Measurements from ENCODE around the gene ANKMY1.

ANKMY1 gene

GRCh38 chr2:240464514-240465241 lies 93.1 kb downstream of the ANKMY1 start:
- Histone ChIP-seq H3K27me3 (ENCODE audit: control insufficient read depth in 1 of 2, insufficient read depth in 2 of 2, low read length in 2 of 2) (no peaks in the 10 kb centered on the region), H3K27ac (ENCODE audit: low read depth, low read length) (no peak overlapping the region), H3K4me3 (ENCODE audit: low read depth in 1 of 2, low read length in 2 of 2) (no peak overlapping the region), H3K4me1 (ENCODE audit: control insufficient read depth in 1 of 2, insufficient read depth in 2 of 2, low read length in 2 of 2) (no peaks in the 10 kb centered on the region), H3K9ac (ENCODE audit: low read depth in 1 of 2, low read length in 2 of 2) (no peak overlapping the region), H3K36me3 (ENCODE audit: control insufficient read depth in 1 of 2, insufficient read depth in 2 of 2, low read length in 2 of 2) (peaks cover 0 to 9% of the 10 kb centered on the region in 2 donors), H3K9me3 (ENCODE audit: control insufficient read depth in 1 of 2, low read length in 2 of 2) (no peaks in the 10 kb centered on the region)

- no peaks in the 10 kb centered on the region for H3K27me3 ChIP-seq (ENCODE audit: control insufficient read depth in 1 of 2, insufficient read depth in 2 of 2, low read length in 2 of 2)
- no peak overlapping the region for H3K27ac ChIP-seq (ENCODE audit: low read depth, low read length)
- no peaks in the 10 kb centered on the region for H3K9me3 ChIP-seq (ENCODE audit: control insufficient read depth in 1 of 2, low read length in 2 of 2)
- H3K36me3 ChIP-seq (ENCODE audit: control insufficient read depth in 1 of 2, insufficient read depth in 2 of 2, low read length in 2 of 2), result peaks cover 0 to 8% of the 10 kb centered on the region in 2 donors
- H3K4me1 ChIP-seq (ENCODE audit: control insufficient read depth in 1 of 2, insufficient read depth in 2 of 2, low read length in 2 of 2), result no peaks in the 10 kb centered on the region
- no peak overlapping the region for H3K9ac ChIP-seq (ENCODE audit: low read depth in 1 of 2, low read length in 2 of 2)
- H3K4me3 ChIP-seq (ENCODE audit: low read depth in 1 of 2, low read length in 2 of 2), result no peak overlapping the region
These were observed 93.8 kb downstream of the ANKMY1 start for GRCh38 chr2:240463866-240464481.

- no peak overlapping the region for H3K27ac ChIP-seq (ENCODE audit: low read depth, low read length)
- H3K4me3 ChIP-seq (ENCODE audit: low read depth in 1 of 2, low read length in 2 of 2), result no peak overlapping the region
- H3K4me1 ChIP-seq (ENCODE audit: control insufficient read depth in 1 of 2, insufficient read depth in 2 of 2, low read length in 2 of 2), result no peaks in the 10 kb centered on the region
- no peaks in the 10 kb centered on the region for H3K27me3 ChIP-seq (ENCODE audit: control insufficient read depth in 1 of 2, insufficient read depth in 2 of 2, low read length in 2 of 2)
- H3K36me3 ChIP-seq (ENCODE audit: control insufficient read depth in 1 of 2, insufficient read depth in 2 of 2, low read length in 2 of 2), result peaks cover 0 to 8% of the 10 kb centered on the region in 2 donors
- no peak overlapping the region for H3K9ac ChIP-seq (ENCODE audit: low read depth in 1 of 2, low read length in 2 of 2)
- H3K9me3 ChIP-seq (ENCODE audit: control insufficient read depth in 1 of 2, low read length in 2 of 2), result no peaks in the 10 kb centered on the region
These were observed 94.4 kb downstream of the ANKMY1 start for GRCh38 chr2:240463274-240463865.

- no peak overlapping the region for H3K4me3 ChIP-seq (ENCODE audit: low read depth in 1 of 2, low read length in 2 of 2)
- no peaks in the 10 kb centered on the region for H3K9me3 ChIP-seq (ENCODE audit: control insufficient read depth in 1 of 2, low read length in 2 of 2)
- no peaks in the 10 kb centered on the region for H3K27me3 ChIP-seq (ENCODE audit: control insufficient read depth in 1 of 2, insufficient read depth in 2 of 2, low read length in 2 of 2)
- no peaks in the 10 kb centered on the region for H3K4me1 ChIP-seq (ENCODE audit: control insufficient read depth in 1 of 2, insufficient read depth in 2 of 2, low read length in 2 of 2)
- H3K27ac ChIP-seq (ENCODE audit: low read depth, low read length), result no peak overlapping the region
- peaks cover 0 to 8% of the 10 kb centered on the region in 2 donors for H3K36me3 ChIP-seq (ENCODE audit: control insufficient read depth in 1 of 2, insufficient read depth in 2 of 2, low read length in 2 of 2)
- no peak overlapping the region for H3K9ac ChIP-seq (ENCODE audit: low read depth in 1 of 2, low read length in 2 of 2)
These were observed 95.0 kb downstream of the ANKMY1 start for GRCh38 chr2:240462707-240463273.

GRCh38 chr2:240462073-240462706 lies 95.6 kb downstream of the ANKMY1 start:
- H3K9me3 ChIP-seq (ENCODE audit: control insufficient read depth in 1 of 2, low read length in 2 of 2), result no peaks in the 10 kb centered on the region
- no peak overlapping the region for H3K9ac ChIP-seq (ENCODE audit: low read depth in 1 of 2, low read length in 2 of 2)
- peaks cover 0 to 8% of the 10 kb centered on the region in 2 donors for H3K36me3 ChIP-seq (ENCODE audit: control insufficient read depth in 1 of 2, insufficient read depth in 2 of 2, low read length in 2 of 2)
- H3K4me1 ChIP-seq (ENCODE audit: control insufficient read depth in 1 of 2, insufficient read depth in 2 of 2, low read length in 2 of 2), result no peaks in the 10 kb centered on the region
- no peak overlapping the region for H3K27ac ChIP-seq (ENCODE audit: low read depth, low read length)
- peaks cover 0 to under 1% of the 10 kb centered on the region in 2 donors for H3K27me3 ChIP-seq (ENCODE audit: control insufficient read depth in 1 of 2, insufficient read depth in 2 of 2, low read length in 2 of 2)
- H3K4me3 ChIP-seq (ENCODE audit: low read depth in 1 of 2, low read length in 2 of 2), result no peak overlapping the region

GRCh38 chr2:240461471-240462072 lies 96.2 kb downstream of the ANKMY1 start:
- Histone ChIP-seq H3K9ac (ENCODE audit: low read depth in 1 of 2, low read length in 2 of 2) (no peak overlapping the region), H3K27me3 (ENCODE audit: control insufficient read depth in 1 of 2, insufficient read depth in 2 of 2, low read length in 2 of 2) (peaks cover 5 to 6% of the 10 kb centered on the region in 2 donors), H3K36me3 (ENCODE audit: control insufficient read depth in 1 of 2, insufficient read depth in 2 of 2, low read length in 2 of 2) (peaks cover 0 to 8% of the 10 kb centered on the region in 2 donors)

GRCh38 chr2:240460781-240461431 lies 96.9 kb downstream of the ANKMY1 start:
- Histone ChIP-seq H3K9ac (ENCODE audit: low read depth in 1 of 2, low read length in 2 of 2) (no peak overlapping the region), H3K4me3 (ENCODE audit: low read depth in 1 of 2, low read length in 2 of 2) (no peak overlapping the region), H3K27ac (ENCODE audit: low read depth, low read length) (no peak overlapping the region), H3K4me1 (ENCODE audit: control insufficient read depth in 1 of 2, insufficient read depth in 2 of 2, low read length in 2 of 2) (no peaks in the 10 kb centered on the region), H3K27me3 (ENCODE audit: control insufficient read depth in 1 of 2, insufficient read depth in 2 of 2, low read length in 2 of 2) (peaks cover 10 to 11% of the 10 kb centered on the region in 2 donors), H3K9me3 (ENCODE audit: control insufficient read depth in 1 of 2, low read length in 2 of 2) (no peaks in the 10 kb centered on the region), H3K36me3 (ENCODE audit: control insufficient read depth in 1 of 2, insufficient read depth in 2 of 2, low read length in 2 of 2) (peaks cover 0 to 8% of the 10 kb centered on the region in 2 donors)

More at GRCh38 chr2:240461471-240462072, 96.2 kb downstream of the ANKMY1 start:
- no peaks in the 10 kb centered on the region for H3K9me3 ChIP-seq (ENCODE audit: control insufficient read depth in 1 of 2, low read length in 2 of 2)
- H3K4me3 ChIP-seq (ENCODE audit: low read depth in 1 of 2, low read length in 2 of 2), result no peak overlapping the region
- H3K4me1 ChIP-seq (ENCODE audit: control insufficient read depth in 1 of 2, insufficient read depth in 2 of 2, low read length in 2 of 2), result no peaks in the 10 kb centered on the region
- no peak overlapping the region for H3K27ac ChIP-seq (ENCODE audit: low read depth, low read length)

GRCh38 chr2:240460253-240460711 lies 97.5 kb downstream of the ANKMY1 start:
- H3K4me1 ChIP-seq (ENCODE audit: control insufficient read depth in 1 of 2, insufficient read depth in 2 of 2, low read length in 2 of 2), result no peaks in the 10 kb centered on the region
- peaks cover 0 to 8% of the 10 kb centered on the region in 2 donors for H3K36me3 ChIP-seq (ENCODE audit: control insufficient read depth in 1 of 2, insufficient read depth in 2 of 2, low read length in 2 of 2)
- H3K9me3 ChIP-seq (ENCODE audit: control insufficient read depth in 1 of 2, low read length in 2 of 2), result no peaks in the 10 kb centered on the region
- no peak overlapping the region for H3K4me3 ChIP-seq (ENCODE audit: low read depth in 1 of 2, low read length in 2 of 2)
- H3K27me3 ChIP-seq (ENCODE audit: control insufficient read depth in 1 of 2, insufficient read depth in 2 of 2, low read length in 2 of 2), result peaks cover 13 to 15% of the 10 kb centered on the region in 2 donors
- H3K27ac ChIP-seq (ENCODE audit: low read depth, low read length), result no peak overlapping the region
- H3K9ac ChIP-seq (ENCODE audit: low read depth in 1 of 2, low read length in 2 of 2), result no peak overlapping the region

Measured in duodenal mucosa (tissue), 2 donors.